Epithelial cell of umbilical artery (primary cell): ENCODE data around the gene TRPM6. TPM values are rescaled to one million over a fixed set of nuclear protein-coding genes. Genes with fewer than 3 reads are reported as not detected.

Source experiments
- total RNA-seq: library from RNA; depleted of rRNA; stranded (reverse); fragments of >200 nt; gene quantifications from 2 replicates; pipeline ENCODE4 v1.2.3, GENCODE V29; 2014

Gene TRPM6, protein sequence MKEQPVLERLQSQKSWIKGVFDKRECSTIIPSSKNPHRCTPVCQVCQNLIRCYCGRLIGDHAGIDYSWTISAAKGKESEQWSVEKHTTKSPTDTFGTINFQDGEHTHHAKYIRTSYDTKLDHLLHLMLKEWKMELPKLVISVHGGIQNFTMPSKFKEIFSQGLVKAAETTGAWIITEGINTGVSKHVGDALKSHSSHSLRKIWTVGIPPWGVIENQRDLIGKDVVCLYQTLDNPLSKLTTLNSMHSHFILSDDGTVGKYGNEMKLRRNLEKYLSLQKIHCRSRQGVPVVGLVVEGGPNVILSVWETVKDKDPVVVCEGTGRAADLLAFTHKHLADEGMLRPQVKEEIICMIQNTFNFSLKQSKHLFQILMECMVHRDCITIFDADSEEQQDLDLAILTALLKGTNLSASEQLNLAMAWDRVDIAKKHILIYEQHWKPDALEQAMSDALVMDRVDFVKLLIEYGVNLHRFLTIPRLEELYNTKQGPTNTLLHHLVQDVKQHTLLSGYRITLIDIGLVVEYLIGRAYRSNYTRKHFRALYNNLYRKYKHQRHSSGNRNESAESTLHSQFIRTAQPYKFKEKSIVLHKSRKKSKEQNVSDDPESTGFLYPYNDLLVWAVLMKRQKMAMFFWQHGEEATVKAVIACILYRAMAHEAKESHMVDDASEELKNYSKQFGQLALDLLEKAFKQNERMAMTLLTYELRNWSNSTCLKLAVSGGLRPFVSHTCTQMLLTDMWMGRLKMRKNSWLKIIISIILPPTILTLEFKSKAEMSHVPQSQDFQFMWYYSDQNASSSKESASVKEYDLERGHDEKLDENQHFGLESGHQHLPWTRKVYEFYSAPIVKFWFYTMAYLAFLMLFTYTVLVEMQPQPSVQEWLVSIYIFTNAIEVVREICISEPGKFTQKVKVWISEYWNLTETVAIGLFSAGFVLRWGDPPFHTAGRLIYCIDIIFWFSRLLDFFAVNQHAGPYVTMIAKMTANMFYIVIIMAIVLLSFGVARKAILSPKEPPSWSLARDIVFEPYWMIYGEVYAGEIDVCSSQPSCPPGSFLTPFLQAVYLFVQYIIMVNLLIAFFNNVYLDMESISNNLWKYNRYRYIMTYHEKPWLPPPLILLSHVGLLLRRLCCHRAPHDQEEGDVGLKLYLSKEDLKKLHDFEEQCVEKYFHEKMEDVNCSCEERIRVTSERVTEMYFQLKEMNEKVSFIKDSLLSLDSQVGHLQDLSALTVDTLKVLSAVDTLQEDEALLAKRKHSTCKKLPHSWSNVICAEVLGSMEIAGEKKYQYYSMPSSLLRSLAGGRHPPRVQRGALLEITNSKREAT (N-terminal part only)
- total RNA-seq = under 0.01 TPM in 2 replicates

DNA sequence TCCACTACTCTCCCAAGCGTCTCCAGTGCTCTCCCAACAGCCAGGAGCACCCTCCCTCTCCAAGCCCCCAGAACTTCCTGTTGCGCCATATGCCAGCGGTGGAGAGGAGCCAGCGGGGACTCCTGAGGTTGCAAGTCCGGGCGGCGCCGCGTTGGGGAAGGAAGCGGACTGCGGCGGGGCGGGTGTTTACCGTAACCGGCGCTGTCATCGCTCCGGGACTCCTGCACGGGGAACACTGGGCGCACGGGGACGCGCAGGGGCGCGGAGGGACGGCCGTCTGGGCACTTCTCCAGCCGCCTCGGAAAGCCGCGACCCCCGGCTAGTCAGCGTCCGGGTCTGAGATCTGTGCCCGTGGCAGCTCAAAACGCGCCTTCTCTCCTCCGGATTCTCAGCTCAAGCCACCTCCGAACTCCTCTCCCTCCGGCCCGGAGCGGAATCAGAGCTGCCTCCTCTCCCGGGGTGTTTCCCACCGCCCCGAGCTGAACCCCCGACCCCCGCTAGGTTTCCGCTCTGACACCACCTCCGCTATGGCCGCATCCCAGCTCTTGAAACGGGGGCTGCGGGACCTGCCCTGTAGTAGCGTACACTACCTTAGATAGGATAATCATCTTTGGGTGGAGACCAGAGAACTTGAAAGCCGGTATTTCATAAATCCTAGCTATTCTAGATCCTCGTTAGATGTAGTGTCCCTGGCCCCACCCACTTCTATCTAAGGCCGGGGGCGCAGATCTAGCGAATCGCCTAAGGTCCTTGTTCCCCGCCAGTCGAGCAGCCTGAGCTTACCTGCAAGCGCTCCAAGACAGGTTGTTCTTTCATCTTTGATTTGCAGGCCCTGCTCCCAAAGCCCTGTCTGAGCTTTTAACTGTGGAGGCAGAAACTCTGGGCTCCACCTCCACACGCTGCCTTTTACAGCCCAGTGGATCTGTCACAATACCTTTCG, at the start of gene TRPM6:
Gene TRPM6, minus strand, starts transcription at position 881 of the 940 bp plus-strand sequence. Its CDS starts 65 bp downstream, at position 816.

Other genes with a start within 250 kb of the TRPM6 start
- gene C9orf40, start 65.0 kb upstream of the TRPM6 start, total RNA-seq = 4.2 and 9.1 TPM in 2 replicates
- gene CARNMT1, start 140.4 kb upstream of the TRPM6 start, total RNA-seq = 31.2 and 43.6 TPM in 2 replicates
- gene NMRK1, start 200.2 kb upstream of the TRPM6 start, total RNA-seq = 29.5 and 31.8 TPM in 2 replicates
- gene OSTF1, start 200.6 kb upstream of the TRPM6 start, total RNA-seq = 90.6 and 112 TPM in 2 replicates